ENCODE measurements around the gene CHRNB4.
"Not testable (repeated sequence)": the region's sequence is repeated elsewhere in the genome, so short reads cannot be mapped to it uniquely, and the experiment has no call there.

CHRNB4 gene

GRCh38 chr15:78641102-78641748 lies at the start of gene CHRNB4:
Gene CHRNB4, minus strand, starts transcription at chr15:78641210. Its CDS starts 77 bp downstream, at chr15:78641133.
- DNase-seq: peak; percentile 41

GRCh38 chr15:78689626-78690025 lies 48.6 kb upstream of the CHRNB4 start:
- no peak for DNase-seq

GRCh38 chr15:78685925-78686324 lies 44.9 kb upstream of the CHRNB4 start:
- DNase-seq: no peak

- DNase-seq: no peak
Measured at GRCh38 chr15:78685159-78685921, 44.3 kb upstream of the CHRNB4 start.

- no peak for DNase-seq
Measured at GRCh38 chr15:78684657-78685056, 43.6 kb upstream of the CHRNB4 start.

GRCh38 chr15:78683599-78683998 lies 42.6 kb upstream of the CHRNB4 start:
- DNase-seq: not testable (repeated sequence)

GRCh38 chr15:78682693-78683410 lies 41.8 kb upstream of the CHRNB4 start:
- DNase-seq: no peak

- no peak for DNase-seq
Measured at GRCh38 chr15:78682004-78682651, 41.1 kb upstream of the CHRNB4 start.

- DNase-seq: no peak
Measured at GRCh38 chr15:78681281-78682003, 40.4 kb upstream of the CHRNB4 start.

- no peak for DNase-seq
Measured at GRCh38 chr15:78680431-78681075, 39.5 kb upstream of the CHRNB4 start.

GRCh38 chr15:78679089-78679511 lies 38.1 kb upstream of the CHRNB4 start:
- DNase-seq: no peak

GRCh38 chr15:78676424-78677110 lies 35.6 kb upstream of the CHRNB4 start:
- no peak for DNase-seq

GRCh38 chr15:78675617-78676360 lies 34.8 kb upstream of the CHRNB4 start:
- no peak for DNase-seq

GRCh38 chr15:78675206-78675605 lies 34.2 kb upstream of the CHRNB4 start:
- DNase-seq: no peak

- no peak for DNase-seq
Measured at GRCh38 chr15:78673917-78674444, 33.0 kb upstream of the CHRNB4 start.

GRCh38 chr15:78673476-78673875 lies 32.5 kb upstream of the CHRNB4 start:
- no peak for DNase-seq

GRCh38 chr15:78672285-78673014 lies 31.4 kb upstream of the CHRNB4 start:
- no peak for DNase-seq

- DNase-seq: no peak
Measured at GRCh38 chr15:78671626-78672211, 30.7 kb upstream of the CHRNB4 start.

GRCh38 chr15:78668987-78669386 lies 28.0 kb upstream of the CHRNB4 start:
- DNase-seq: no peak

Measured in stimulated activated CD4-positive, alpha-beta T cell treated with anti-CD3 and anti-CD28 coated beads, Interleukin-15, amount 100 ng/mL, for 24 hours (primary cell).